HCT116 (cell line): ENCODE results near the gene RALGAPA1. TPM values are rescaled to one million over a fixed set of nuclear protein-coding genes. Genes with fewer than 3 reads are reported as not detected.

ENCODE experiments used
- ATAC-seq: fragments of 200-7000 bp; cut with Tn5 transposase; 2 replicates; pipeline ENCODE4 v1.9.1; 2020; ENCODE audit warnings: mild to moderate bottlenecking, moderate library complexity
- BruUV-seq: library from RNA; stranded (reverse); fragments of 400-500 nt; replicated peaks from 2 replicates; lab custom pipeline; 2021; lab: Mats Ljungman, UMichigan
- CTCF ChIA-PET: fragments of 300-600 bp; sonication (Branson Sonifier 250); formaldehyde crosslinking; loops from one replicate; lab custom pipeline; 2021; ENCODE audit warnings: antibody characterized with exemption; lab: Charles Lee
- POLR2A ChIA-PET: fragments of 300-600, 350-600 bp; sonication (Branson Sonifier 250); formaldehyde crosslinking; loops from one replicate; lab custom pipeline; 2021; ENCODE audit warnings: antibody characterized with exemption; lab: Charles Lee
- RAD21 ChIA-PET, 2 experiments: fragments of 300-600 bp; sonication (Branson Sonifier 250); formaldehyde crosslinking; loops; one replicate each; lab custom pipeline; 2023; ENCODE audit warnings: low total read pairs in 2 of 2; ENCODE audit not compliant: uncharacterized antibody in 2 of 2, unreplicated experiment in 2 of 2, low non-redundant PET in 1 of 2; lab: Charles Lee
- DNase-seq: peaks from one replicate; pipeline ENCODE4 v3.0.0-alpha.2; 2010; ENCODE audit warnings: low read depth, low spot score
- H2AFZ ChIP-seq: fragments of 200-600 bp; shearing (Covaris generic), sonication (generic); 2 replicates; pipeline ENCODE4 v1.6.1; 2017; ENCODE audit warnings: low read depth, mixed run types, mixed read lengths, antibody characterized with exemption, low read length; ENCODE audit not compliant: poor library complexity, severe bottlenecking
- H3K27ac ChIP-seq: 2 replicates; pipeline ENCODE4 v1.5.1; 2012; ENCODE audit warnings: low read depth, low read length
- H3K27me3 ChIP-seq: fragments of 200-600 bp; sonication (generic); 2 replicates; pipeline ENCODE4 v1.6.1; 2016; ENCODE audit warnings: mixed run types, low read length, mixed read lengths; ENCODE audit not compliant: insufficient read depth
- H3K36me3 ChIP-seq, 2 experiments: fragments of 200-500 bp in 1 of 2; fragments of 200-600 bp in 1 of 2; sonication (Bioruptor generic) in 1 of 2; sonication (generic) in 1 of 2; 2 replicates each; pipeline versions ENCODE4 v1.5.1 to v1.6.1; 2014 to 2016; ENCODE audit warnings: low read length in 2 of 2, inconsistent platforms in 1 of 2, mixed read lengths in 1 of 2, mixed run types in 1 of 2; ENCODE audit not compliant: insufficient read depth in 2 of 2, control insufficient read depth in 1 of 2
- H3K4me1 ChIP-seq, 2 experiments: fragments of 200-600 bp in 1 of 2; sonication (generic) in 1 of 2; 2 replicates each; pipeline versions ENCODE4 v1.5.1 to v1.6.1; 2012 to 2017; ENCODE audit warnings: low read length in 2 of 2, inconsistent platforms in 1 of 2, mild to moderate bottlenecking in 1 of 2, mixed read lengths in 1 of 2, mixed run types in 1 of 2, moderate library complexity in 1 of 2; ENCODE audit not compliant: insufficient read depth in 2 of 2, control insufficient read depth in 1 of 2
- H3K4me2 ChIP-seq: fragments of 200-600 bp; sonication (generic); 2 replicates; pipeline ENCODE4 v1.6.1; 2017; ENCODE audit warnings: mixed run types, low read length, mixed read lengths
- H3K4me3 ChIP-seq, 2 experiments: fragments of 200-600 bp in 1 of 2; sonication (generic) in 1 of 2; replicated peaks in 1 of 2; 2 replicates each; pipeline ENCODE4 v1.5.1; 2011 to 2016; ENCODE audit warnings: low read length in 2 of 2, control low read depth in 1 of 2, low read depth in 1 of 2, mild to moderate bottlenecking in 1 of 2, mixed read lengths in 1 of 2, mixed run types in 1 of 2
- H3K79me2 ChIP-seq: fragments of 200-600 bp; sonication (generic); 2 replicates; pipeline ENCODE4 v1.6.1; 2017; ENCODE audit warnings: mild to moderate bottlenecking, mixed run types, low read length, moderate library complexity, mixed read lengths; ENCODE audit not compliant: insufficient read depth
- H3K9ac ChIP-seq: fragments of 200-600 bp; sonication (generic); 2 replicates; pipeline ENCODE4 v1.6.1; 2016; ENCODE audit warnings: low read length, mixed read lengths
- H3K9me2 ChIP-seq: fragments of 200-600 bp; sonication (generic), shearing (Covaris generic); 2 replicates; pipeline ENCODE4 v1.6.1; 2017; ENCODE audit warnings: mixed run types, mild to moderate bottlenecking, moderate library complexity; ENCODE audit not compliant: insufficient read depth
- H3K9me3 ChIP-seq, 2 experiments: fragments of 200-500 bp in 1 of 2; fragments of 200-600 bp in 1 of 2; sonication (Bioruptor generic) in 1 of 2; sonication (generic) in 1 of 2; 2 replicates each; pipeline ENCODE4 v1.6.1; 2014 to 2017; ENCODE audit warnings: low read length in 2 of 2, mixed read lengths in 2 of 2, inconsistent platforms in 1 of 2, low read depth in 1 of 2, mild to moderate bottlenecking in 1 of 2, mixed run types in 1 of 2, moderate library complexity in 1 of 2; ENCODE audit not compliant: control insufficient read depth in 1 of 2, insufficient read depth in 1 of 2
- H4K20me1 ChIP-seq: fragments of 200-600 bp; sonication (generic), shearing (Covaris generic); 2 replicates; pipeline ENCODE4 v1.6.1; 2017; ENCODE audit warnings: mixed run types, mild to moderate bottlenecking, moderate library complexity; ENCODE audit not compliant: insufficient read depth
- CBX3 ChIP-seq: IDR thresholded peaks from 2 replicates; pipeline ENCODE4 v1.6.1; 2012; ENCODE audit warnings: low read depth
- CTCF ChIP-seq, 3 experiments: fragments of 200-600 bp in 1 of 3; sonication (generic) in 1 of 3; IDR thresholded peaks in 2 of 3; conservative IDR thresholded peaks in 1 of 3; 2 replicates each; pipeline ENCODE4 v1.5.1; 2012 to 2017; ENCODE audit warnings: low read depth in 2 of 3, low read length in 2 of 3, antibody characterized with exemption in 1 of 3, borderline replicate concordance in 1 of 3, control low read depth in 1 of 3, mild to moderate bottlenecking in 1 of 3, mixed read lengths in 1 of 3, mixed run types in 1 of 3, moderate library complexity in 1 of 3; ENCODE audit not compliant: insufficient read depth in 1 of 3
- FOSL1 ChIP-seq: IDR thresholded peaks from 2 replicates; pipeline ENCODE4 v1.6.1; 2012; ENCODE audit warnings: low read depth
- MAX ChIP-seq: IDR thresholded peaks from 2 replicates; pipeline ENCODE4 v1.6.1; 2012
- POLR2AphosphoS5 ChIP-seq: IDR thresholded peaks from 2 replicates; pipeline ENCODE4 v1.6.1; 2011; ENCODE audit warnings: mild to moderate bottlenecking, low read depth, low read length, moderate library complexity
- SIN3A ChIP-seq: IDR thresholded peaks from 2 replicates; pipeline ENCODE4 v1.6.1; 2012; ENCODE audit warnings: low read depth
- SRF ChIP-seq: IDR thresholded peaks from 2 replicates; pipeline ENCODE4 v1.6.1; 2012; ENCODE audit warnings: low read depth
- ZBTB33 ChIP-seq: IDR thresholded peaks from 2 replicates; pipeline ENCODE4 v1.6.1; 2011; ENCODE audit warnings: mild to moderate bottlenecking, low read length, moderate library complexity; ENCODE audit not compliant: insufficient replicate concordance; ENCODE audit errors: extremely low read depth
- intact Hi-C: fragments of 100-400 bp; cut with micrococcal nuclease; formaldehyde crosslinking; loops from 2 replicates; pipeline ENCODE4 v1.10.0; 2022
- total RNA-seq: library from RNA; stranded (reverse); gene quantifications from one replicate; pipeline ENCODE4 v1.2.1, GENCODE V29; 2021; ENCODE audit not compliant: unreplicated experiment

The RALGAPA1 gene
- total RNA-seq, 1 experiment from 2014 or later, result 29.3 TPM

- Histone ChIP-seq H3K4me3 (no peak overlapping the region), H2AFZ (no peak overlapping the region), H3K9me2 (no peaks in the 10 kb centered on the region), H4K20me1 (no peaks in the 10 kb centered on the region), H3K9me3 (no peaks in the 10 kb centered on the region), H3K4me2 (no peak overlapping the region), H3K36me3 (no peaks in the 10 kb centered on the region), H3K4me1 (no peaks in the 10 kb centered on the region), H3K27ac (no peak overlapping the region), H3K79me2 (no peaks in the 10 kb centered on the region), H3K9ac (no peak overlapping the region), H3K27me3 (no peaks in the 10 kb centered on the region)
- ChIA-PET CTCF (no interaction called here), RAD21 (no interaction called here), POLR2A (no interaction called here)
- no peak for TF ChIP-seq FOSL1
- TF ChIP-seq CTCF (IDR thresholded peaks at IDR 0.05 in 2 of 3, conservative IDR thresholded peaks at IDR 0.05 in 1 of 3; ENCODE audit: borderline replicate concordance in 1 of 3, insufficient read depth in 1 of 3, low read depth in 2 of 3, low read length in 2 of 3), result no peak
- intact Hi-C loops, result loop anchor here (2.0 kb wide), 1 partner anchor 37 kb away; no protein-coding TSS in a partner anchor
- BruUV-seq, result no TSS peak
- ATAC-seq (no peak), DNase-seq (no peak)
Measured at GRCh38 chr14:35761922-35762321, 47.2 kb downstream of the RALGAPA1 start.

GRCh38 chr14:35760143-35760542, 49.0 kb downstream of the RALGAPA1 start:
- intact Hi-C loops, result loop anchor here (2.0 kb wide), 1 partner anchor 39 kb away; no protein-coding TSS in a partner anchor
- Histone ChIP-seq H3K36me3 (peaks cover 4 to 8% of the 10 kb centered on the region in 2 experiments; a peak in 2 of 4 replicates), H3K4me3 (no peak overlapping the region), H3K4me2 (no peak overlapping the region), H3K4me1 (no peaks in the 10 kb centered on the region), H3K27me3 (no peaks in the 10 kb centered on the region), H4K20me1 (no peaks in the 10 kb centered on the region), H3K27ac (no peak overlapping the region), H3K79me2 (no peaks in the 10 kb centered on the region), H2AFZ (no peak overlapping the region), H3K9ac (no peak overlapping the region), H3K9me2 (no peaks in the 10 kb centered on the region), H3K9me3 (no peaks in the 10 kb centered on the region)
- ATAC-seq, result no peak
- RAD21 ChIA-PET, result no interaction called here
- BruUV-seq, result no TSS peak
- POLR2A ChIA-PET, result no interaction called here
- CTCF ChIA-PET, result no interaction called here
- DNase-seq, result no peak
- TF ChIP-seq CBX3 (no peak), SRF (no peak), ZBTB33 (no peak), CTCF (IDR thresholded peaks at IDR 0.05 in 2 of 3, conservative IDR thresholded peaks at IDR 0.05 in 1 of 3; ENCODE audit: borderline replicate concordance in 1 of 3, insufficient read depth in 1 of 3, low read depth in 2 of 3, low read length in 2 of 3) (no peak), MAX (no peak), SIN3A (no peak), FOSL1 (no peak), POLR2AphosphoS5 (no peak)
